ENCODE results near the gene PTPRN2. TPM values are rescaled to one million over a fixed set of nuclear protein-coding genes. Genes with fewer than 3 reads are reported as not detected.

The PTPRN2 gene
- total RNA-seq, 1 experiment from 2014 or later = 0.11 TPM

GRCh38 chr7:157801113-157801512 is 786.5 kb downstream of the PTPRN2 start:
- ChIA-PET CTCF (no interaction called here), POLR2A (ENCODE audit: low non-redundant PET) (no interaction called here)
- Histone ChIP-seq H3K27ac (ENCODE audit: low read depth, low read length, poor library complexity, severe bottlenecking) (no peak overlapping the region), H3K27me3 (replicated peaks; ENCODE audit: insufficient read depth, low read depth, low read length, poor library complexity) (no peaks in the 10 kb centered on the region), H3K9me3 (ENCODE audit: low read depth, low read length, poor library complexity, severe bottlenecking) (no peaks in the 10 kb centered on the region), H3K4me3 (ENCODE audit: low read depth, low read length, poor library complexity, severe bottlenecking) (no peak overlapping the region), H3K36me3 (ENCODE audit: insufficient read depth, low read length, poor library complexity, severe bottlenecking) (no peaks in the 10 kb centered on the region), H3K4me1 (ENCODE audit: insufficient read depth, low read length, poor library complexity, severe bottlenecking) (no peaks in the 10 kb centered on the region)
- TF ChIP-seq EZH2 (IDR thresholded peaks at IDR 0.05; ENCODE audit: borderline replicate concordance, low read depth, low read length, poor library complexity, severe bottlenecking) = no peak
- no peak for TF ChIP-seq CTCF (conservative IDR thresholded peaks at IDR 0.05; ENCODE audit: low read depth, low read length)
- BruUV-seq (replicated peaks) = no TSS peak
- intact Hi-C loops (cut with micrococcal nuclease; ENCODE audit: unreplicated experiment) = no loop called here
- DNase-seq (ENCODE audit: low spot score) = no peak

- Histone ChIP-seq H3K9me3 (ENCODE audit: low read depth, low read length, poor library complexity, severe bottlenecking) (no peaks in the 10 kb centered on the region), H3K36me3 (ENCODE audit: insufficient read depth, low read length, poor library complexity, severe bottlenecking) (no peaks in the 10 kb centered on the region), H3K4me1 (ENCODE audit: insufficient read depth, low read length, poor library complexity, severe bottlenecking) (no peaks in the 10 kb centered on the region), H3K27me3 (replicated peaks; ENCODE audit: insufficient read depth, low read depth, low read length, poor library complexity) (no peaks in the 10 kb centered on the region), H3K4me3 (ENCODE audit: low read depth, low read length, poor library complexity, severe bottlenecking) (no peak overlapping the region), H3K27ac (ENCODE audit: low read depth, low read length, poor library complexity, severe bottlenecking) (no peak overlapping the region)
- no TSS peak for BruUV-seq (replicated peaks)
- intact Hi-C loops (cut with micrococcal nuclease; ENCODE audit: unreplicated experiment) = no loop called here
- ChIA-PET POLR2A (ENCODE audit: low non-redundant PET) (no interaction called here), CTCF (no interaction called here)
- TF ChIP-seq EZH2 (IDR thresholded peaks at IDR 0.05; ENCODE audit: borderline replicate concordance, low read depth, low read length, poor library complexity, severe bottlenecking) (no peak), CTCF (conservative IDR thresholded peaks at IDR 0.05; ENCODE audit: low read depth, low read length) (no peak)
- DNase-seq (ENCODE audit: low spot score) = no peak
Observed at GRCh38 chr7:157800281-157800680, 787.3 kb downstream of the PTPRN2 start.

- intact Hi-C loops (cut with micrococcal nuclease; ENCODE audit: unreplicated experiment) = no loop called here
- Histone ChIP-seq H3K9me3 (ENCODE audit: low read depth, low read length, poor library complexity, severe bottlenecking) (no peaks in the 10 kb centered on the region), H3K4me3 (ENCODE audit: low read depth, low read length, poor library complexity, severe bottlenecking) (no peak overlapping the region), H3K36me3 (ENCODE audit: insufficient read depth, low read length, poor library complexity, severe bottlenecking) (no peaks in the 10 kb centered on the region), H3K4me1 (ENCODE audit: insufficient read depth, low read length, poor library complexity, severe bottlenecking) (no peaks in the 10 kb centered on the region), H3K27ac (ENCODE audit: low read depth, low read length, poor library complexity, severe bottlenecking) (no peak overlapping the region), H3K27me3 (replicated peaks; ENCODE audit: insufficient read depth, low read depth, low read length, poor library complexity) (no peaks in the 10 kb centered on the region)
- BruUV-seq (replicated peaks) = no TSS peak
- ChIA-PET CTCF (no interaction called here), POLR2A (ENCODE audit: low non-redundant PET) (no interaction called here)
- no peak for TF ChIP-seq CTCF (conservative IDR thresholded peaks at IDR 0.05; ENCODE audit: low read depth, low read length)
- no peak for TF ChIP-seq EZH2 (IDR thresholded peaks at IDR 0.05; ENCODE audit: borderline replicate concordance, low read depth, low read length, poor library complexity, severe bottlenecking)
- no peak for DNase-seq (ENCODE audit: low spot score)
Observed at GRCh38 chr7:157799076-157799685, 788.4 kb downstream of the PTPRN2 start.

Data from A673 (cell line).